Uterus (tissue), 4 donors: Measurements from ENCODE around the gene CCM2. TPM values are rescaled to one million over a fixed set of nuclear protein-coding genes. Genes with fewer than 3 reads are reported as not detected.

ENCODE experiments used
- DNase-seq, 2 donors: peaks; one replicate each; pipeline ENCODE4 v3.0.0-alpha.2; 2019 to 2020
- H3K27ac ChIP-seq, 2 donors: fragments of 200-600 bp; sonication (generic); 1 replicate in 1 of 2; 2 replicates in 1 of 2; pipeline ENCODE4 v1.5.1; 2016 to 2018
- H3K27me3 ChIP-seq, 2 donors: fragments of 200-600 bp; sonication (generic); one replicate each; pipeline ENCODE4 v1.5.1; 2018 to 2019; ENCODE audit warnings: control low read depth in 1 of 2
- H3K36me3 ChIP-seq, 2 donors: fragments of 200-600 bp; sonication (generic); one replicate each; pipeline ENCODE4 v1.5.1; 2019; ENCODE audit warnings: control low read depth in 1 of 2
- H3K4me1 ChIP-seq, 2 donors: fragments of 200-600 bp; sonication (generic); one replicate each; pipeline ENCODE4 v1.5.1; 2018 to 2019; ENCODE audit warnings: control low read depth in 1 of 2
- H3K4me3 ChIP-seq, 2 donors: fragments of 200-600 bp; sonication (generic); 1 replicate in 1 of 2; 2 replicates in 1 of 2; pipeline ENCODE4 v1.5.1; 2018 to 2019; ENCODE audit warnings: mild to moderate bottlenecking in 1 of 2
- H3K9me3 ChIP-seq, 2 donors: fragments of 200-600 bp; sonication (generic); one replicate each; pipeline ENCODE4 v1.5.1; 2019; ENCODE audit warnings: control low read depth in 1 of 2
- CTCF ChIP-seq, 4 experiments: fragments of 200-600 bp in 2 of 4; fragments of 450-650 bp in 2 of 4; sonication (generic) in 2 of 4; IDR thresholded peaks; one replicate each; pipeline ENCODE4 v1.5.1; 2016 to 2019; ENCODE audit warnings: antibody characterized with exemption in 4 of 4, mild to moderate bottlenecking in 2 of 4, moderate library complexity in 1 of 4
- POLR2A ChIP-seq, 2 donors: fragments of 450-650 bp; IDR thresholded peaks; one replicate each; pipeline ENCODE4 v1.6.1; 2016; ENCODE audit warnings: antibody characterized with exemption in 2 of 2, mild to moderate bottlenecking in 1 of 2, moderate library complexity in 1 of 2
- intact Hi-C: fragments of 100-400 bp; cut with DNase I; formaldehyde crosslinking; loops from one replicate; pipeline ENCODE4 v1.15.1; 2023; ENCODE audit warnings: low total_unique reads
- small RNA-seq: library from RNA; depleted of rRNA; stranded (forward); fragments of <200 nt; gene quantifications from one replicate; pipeline ENCODE3, GENCODE V24; 2016
- total RNA-seq, 4 donors: library from RNA; depleted of rRNA in 3 of 4; stranded (reverse); fragments of >200 nt in 3 of 4; gene quantifications; one replicate each; pipeline versions ENCODE4 v1.1.0 to v1.2.4, GENCODE V29; 2014 to 2023
- donor health status: DM: yes; HTN: yes; CAD: no.

The CCM2 gene
- total RNA-seq, 4 donors from 2014 or later, result 7.6 to 70.2 (median 33.6) TPM

- no peak overlapping the region for H3K27ac ChIP-seq
- TF ChIP-seq POLR2A (IDR thresholded peaks at IDR 0.05) (no peak), CTCF (IDR thresholded peaks at IDR 0.05) (no peak)
- intact Hi-C loops, result no loop called here
- H3K9me3 ChIP-seq, result no peaks in the 10 kb centered on the region
- H3K36me3 ChIP-seq, result no peaks in the 10 kb centered on the region
- no peaks in the 10 kb centered on the region for H3K4me1 ChIP-seq
- DNase-seq, result no peak
- no peak overlapping the region for H3K4me3 ChIP-seq
- no peaks in the 10 kb centered on the region for H3K27me3 ChIP-seq
Measured at GRCh38 chr7:45122975-45123860, 123.2 kb downstream of the CCM2 start.

- intact Hi-C loops, result no loop called here
- Histone ChIP-seq H3K36me3 (no peaks in the 10 kb centered on the region), H3K4me1 (no peaks in the 10 kb centered on the region), H3K27me3 (no peaks in the 10 kb centered on the region), H3K27ac (no peak overlapping the region), H3K4me3 (no peak overlapping the region), H3K9me3 (no peaks in the 10 kb centered on the region)
- TF ChIP-seq CTCF (IDR thresholded peaks at IDR 0.05), result no peak
- TF ChIP-seq POLR2A (IDR thresholded peaks at IDR 0.05), result no peak
- no peak for DNase-seq
Measured at GRCh38 chr7:45123913-45124710, 124.1 kb downstream of the CCM2 start.

- intact Hi-C loops, result no loop called here
- Histone ChIP-seq H3K4me1 (no peaks in the 10 kb centered on the region), H3K27me3 (no peaks in the 10 kb centered on the region), H3K36me3 (no peaks in the 10 kb centered on the region), H3K27ac (no peak overlapping the region), H3K4me3 (no peak overlapping the region), H3K9me3 (no peaks in the 10 kb centered on the region)
- no peak for DNase-seq
- TF ChIP-seq POLR2A (IDR thresholded peaks at IDR 0.05), result no peak
- TF ChIP-seq CTCF (IDR thresholded peaks at IDR 0.05), result no peak
Measured at GRCh38 chr7:45125193-45125904, 125.3 kb downstream of the CCM2 start.

Small RNAs within 50 kb of the gene (small RNA-seq; reads per million reads assigned to genes)
- 2.2 reads per million, percentile 76 among the genes with 10 or more reads in this experiment for gene SNORA5A
- gene SNORA5B, result not detected
- 67.5 reads per million, percentile 93 among the genes with 10 or more reads in this experiment for gene SNORA5C

Other genes with a start within 250 kb of the CCM2 start
- gene PPIA, start 203.5 kb upstream of the CCM2 start, total RNA-seq, result 1,000 to 10,000 TPM in 1 of 4 donors, 100 to 1,000 TPM in 3; 474 to 1,393 (median 544) TPM
- gene H2AZ2, start 152.1 kb upstream of the CCM2 start, total RNA-seq, result 100 to 1,000 TPM in 3 of 4 donors, 10 to 100 TPM in 1; 77.9 to 270 (median 212) TPM
- 10 to 100 TPM; 13.8 to 63.0 (median 24.5) TPM for gene PURB, start 114.7 kb upstream of the CCM2 start, total RNA-seq
- 1 to 10 TPM in 3 of 4 donors, under 1 TPM in 1; 0.59 to 3.1 (median 1.2) TPM for gene MYO1G, start 21.2 kb upstream of the CCM2 start, total RNA-seq
- gene NACAD, start 88.8 kb downstream of the CCM2 start, total RNA-seq, result 10 to 100 TPM in 1 of 4 donors, 1 to 10 TPM in 2, under 1 TPM in 1; 0.51 to 26.9 (median 5.4) TPM
- 10 to 100 TPM in 3 of 4 donors, 1 to 10 TPM in 1; 7.4 to 51.2 (median 42.5) TPM for gene TBRG4, start 111.5 kb downstream of the CCM2 start, total RNA-seq
- 100 to 1,000 TPM in 1 of 4 donors, 10 to 100 TPM in 3; 11.9 to 182 (median 57.5) TPM for gene RAMP3, start 157.6 kb downstream of the CCM2 start, total RNA-seq